ENCODE results near the gene CAND2.

DNA sequence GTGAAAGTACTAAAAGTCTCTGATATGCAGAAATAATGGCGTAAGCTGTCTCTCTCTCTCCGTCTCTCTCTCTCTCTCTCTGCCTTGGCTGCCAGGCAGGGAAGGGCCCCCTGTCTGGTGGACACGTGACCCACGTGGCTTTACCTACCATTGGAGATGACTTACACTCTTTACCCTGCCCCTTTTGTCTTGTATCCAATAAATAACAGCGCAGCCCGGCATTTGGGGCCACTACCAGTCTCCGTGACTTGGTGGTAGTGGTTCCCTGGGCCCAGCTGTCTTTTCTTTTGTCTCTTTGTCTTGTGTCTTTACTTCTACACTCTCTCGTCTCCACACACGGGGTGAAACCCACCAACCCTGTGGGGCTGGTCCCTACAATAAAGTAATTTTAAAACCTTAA is 25.2 kb upstream of the CAND2 start:
- TF ChIP-seq, protein P1, sequence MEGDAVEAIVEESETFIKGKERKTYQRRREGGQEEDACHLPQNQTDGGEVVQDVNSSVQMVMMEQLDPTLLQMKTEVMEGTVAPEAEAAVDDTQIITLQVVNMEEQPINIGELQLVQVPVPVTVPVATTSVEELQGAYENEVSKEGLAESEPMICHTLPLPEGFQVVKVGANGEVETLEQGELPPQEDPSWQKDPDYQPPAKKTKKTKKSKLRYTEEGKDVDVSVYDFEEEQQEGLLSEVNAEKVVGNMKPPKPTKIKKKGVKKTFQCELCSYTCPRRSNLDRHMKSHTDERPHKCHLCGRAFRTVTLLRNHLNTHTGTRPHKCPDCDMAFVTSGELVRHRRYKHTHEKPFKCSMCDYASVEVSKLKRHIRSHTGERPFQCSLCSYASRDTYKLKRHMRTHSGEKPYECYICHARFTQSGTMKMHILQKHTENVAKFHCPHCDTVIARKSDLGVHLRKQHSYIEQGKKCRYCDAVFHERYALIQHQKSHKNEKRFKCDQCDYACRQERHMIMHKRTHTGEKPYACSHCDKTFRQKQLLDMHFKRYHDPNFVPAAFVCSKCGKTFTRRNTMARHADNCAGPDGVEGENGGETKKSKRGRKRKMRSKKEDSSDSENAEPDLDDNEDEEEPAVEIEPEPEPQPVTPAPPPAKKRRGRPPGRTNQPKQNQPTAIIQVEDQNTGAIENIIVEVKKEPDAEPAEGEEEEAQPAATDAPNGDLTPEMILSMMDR (IDR thresholded peaks at IDR 0.05): no peak
- TF ChIP-seq TCF12 (IDR thresholded peaks at IDR 0.05) (no peak), TAF1 (IDR thresholded peaks at IDR 0.05; ENCODE audit: borderline replicate concordance, low read depth, low read length) (no peak), RAD21 (IDR thresholded peaks at IDR 0.05; ENCODE audit: low read length) (no peak), NFIC (IDR thresholded peaks at IDR 0.05; ENCODE audit: borderline replicate concordance) (no peak), POLR2AphosphoS5 (IDR thresholded peaks at IDR 0.05; ENCODE audit: low read depth, low read length) (no peak), EP300 (IDR thresholded peaks at IDR 0.05; ENCODE audit: borderline replicate concordance in 1 of 2, low read depth in 1 of 2, low read length in 1 of 2) (no peak), RCOR1 (IDR thresholded peaks at IDR 0.05; ENCODE audit: low read length) (no peak), YY1 (IDR thresholded peaks at IDR 0.05; ENCODE audit: low read depth) (no peak), MXI1 (IDR thresholded peaks at IDR 0.05; ENCODE audit: low read depth, low read length) (no peak), EZH2phosphoT487 (IDR thresholded peaks at IDR 0.05; ENCODE audit: borderline replicate concordance, low read depth) (no peak)
- TF ChIP-seq, protein P2, sequence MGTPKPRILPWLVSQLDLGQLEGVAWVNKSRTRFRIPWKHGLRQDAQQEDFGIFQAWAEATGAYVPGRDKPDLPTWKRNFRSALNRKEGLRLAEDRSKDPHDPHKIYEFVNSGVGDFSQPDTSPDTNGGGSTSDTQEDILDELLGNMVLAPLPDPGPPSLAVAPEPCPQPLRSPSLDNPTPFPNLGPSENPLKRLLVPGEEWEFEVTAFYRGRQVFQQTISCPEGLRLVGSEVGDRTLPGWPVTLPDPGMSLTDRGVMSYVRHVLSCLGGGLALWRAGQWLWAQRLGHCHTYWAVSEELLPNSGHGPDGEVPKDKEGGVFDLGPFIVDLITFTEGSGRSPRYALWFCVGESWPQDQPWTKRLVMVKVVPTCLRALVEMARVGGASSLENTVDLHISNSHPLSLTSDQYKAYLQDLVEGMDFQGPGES (IDR thresholded peaks at IDR 0.05; ENCODE audit: low read depth, low read length): no peak
- TF ChIP-seq, protein P3, sequence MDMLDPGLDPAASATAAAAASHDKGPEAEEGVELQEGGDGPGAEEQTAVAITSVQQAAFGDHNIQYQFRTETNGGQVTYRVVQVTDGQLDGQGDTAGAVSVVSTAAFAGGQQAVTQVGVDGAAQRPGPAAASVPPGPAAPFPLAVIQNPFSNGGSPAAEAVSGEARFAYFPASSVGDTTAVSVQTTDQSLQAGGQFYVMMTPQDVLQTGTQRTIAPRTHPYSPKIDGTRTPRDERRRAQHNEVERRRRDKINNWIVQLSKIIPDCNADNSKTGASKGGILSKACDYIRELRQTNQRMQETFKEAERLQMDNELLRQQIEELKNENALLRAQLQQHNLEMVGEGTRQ (IDR thresholded peaks at IDR 0.05; ENCODE audit: borderline replicate concordance, low read depth, low read length): no peak
